HEK293 (cell line): Measurements from ENCODE around the gene HTRA1.
A peak's percentile ranks its signal among the peaks of the same experiment; 100 is the strongest.

Source experiments
- CTCF ChIA-PET: fragments of 350-600 bp; formaldehyde crosslinking; extraction: SDS; loops from one replicate; lab custom pipeline; 2021; ENCODE audit warnings: antibody characterized with exemption; lab: Yijun Ruan, JAX
- POLR2A ChIA-PET: fragments of 300-600 bp; formaldehyde crosslinking; extraction: SDS; loops from one replicate; lab custom pipeline; 2020; ENCODE audit warnings: antibody characterized with exemption, inconsistent platforms; lab: Yijun Ruan, JAX
- H3K27ac ChIP-seq: fragments of 200-500 bp; sonication (Bioruptor generic); 2 replicates; pipeline ENCODE4 v1.5.1; 2014; ENCODE audit warnings: low read depth, low read length, control low read depth, inconsistent platforms; ENCODE audit errors: extremely low read depth
- H3K36me3 ChIP-seq, 2 experiments: fragments of 200-500 bp in 1 of 2; sonication (Bioruptor generic) in 1 of 2; 1 replicate in 1 of 2; 2 replicates in 1 of 2; pipeline ENCODE4 v1.5.1; 2014 to 2017; ENCODE audit warnings: inconsistent platforms in 2 of 2, low read length in 2 of 2; ENCODE audit not compliant: control insufficient read depth in 2 of 2, insufficient read depth in 1 of 2
- H3K4me1 ChIP-seq: fragments of 200-500 bp; sonication (Bioruptor generic); 2 replicates; pipeline ENCODE4 v1.5.1; 2014; ENCODE audit warnings: mild to moderate bottlenecking, low read length, inconsistent platforms; ENCODE audit not compliant: control insufficient read depth, insufficient read depth
- H3K4me3 ChIP-seq: 2 replicates; pipeline ENCODE4 v1.5.1; 2011; ENCODE audit warnings: low read depth, mild to moderate bottlenecking, control low read depth, low read length, moderate library complexity
- H3K9me3 ChIP-seq: fragments of 200-500 bp; sonication (Bioruptor generic); 2 replicates; pipeline ENCODE4 v1.5.1; 2014; ENCODE audit warnings: low read depth, low read length, inconsistent platforms; ENCODE audit not compliant: control insufficient read depth, insufficient read depth
- EGR2 ChIP-seq: fragments of 450-650 bp; formaldehyde crosslinking; IDR thresholded peaks from 2 replicates; pipeline ENCODE4 v1.5.1; 2016; ENCODE audit warnings: low read depth, missing biosample characterization, missing genetic modification characterization
- HOXC10 ChIP-seq: sonication (generic); formaldehyde crosslinking; IDR thresholded peaks from 2 replicates; pipeline ENCODE4 v1.8.1; 2023; ENCODE audit warnings: mild to moderate bottlenecking, missing genetic modification reagents
- IKZF3 ChIP-seq: fragments of 450-650 bp; IDR thresholded peaks from 2 replicates; pipeline ENCODE4 v1.5.0; 2018; ENCODE audit warnings: missing biosample characterization, mild to moderate bottlenecking, missing genetic modification characterization, moderate library complexity
- KLF1 ChIP-seq: fragments of 450-650 bp; formaldehyde crosslinking; IDR thresholded peaks from 2 replicates; pipeline ENCODE4 v1.5.1; 2016; ENCODE audit warnings: missing biosample characterization, missing genetic modification characterization
- KLF16 ChIP-seq: fragments of 450-650 bp; formaldehyde crosslinking; IDR thresholded peaks from 2 replicates; pipeline ENCODE4 v1.5.1; 2017; ENCODE audit warnings: missing biosample characterization, missing genetic modification characterization
- OSR2 ChIP-seq: fragments of 450-650 bp; formaldehyde crosslinking; IDR thresholded peaks from 2 replicates; pipeline ENCODE4 v1.5.1; 2016; ENCODE audit warnings: missing biosample characterization, missing genetic modification characterization
- SCRT2 ChIP-seq: fragments of 450-650 bp; formaldehyde crosslinking; IDR thresholded peaks from 2 replicates; pipeline ENCODE4 v1.5.1; 2016; ENCODE audit warnings: missing biosample characterization, missing genetic modification characterization
- YY1 ChIP-seq: fragments of 450-650 bp; formaldehyde crosslinking; IDR thresholded peaks from 2 replicates; pipeline ENCODE4 v1.5.1; 2018; ENCODE audit warnings: missing biosample characterization, missing genetic modification characterization
- ZBTB20 ChIP-seq: fragments of 450-650 bp; formaldehyde crosslinking; IDR thresholded peaks from 2 replicates; pipeline ENCODE4 v1.5.1; 2016; ENCODE audit warnings: missing biosample characterization, missing genetic modification characterization
- ZBTB21 ChIP-seq: fragments of 450-650 bp; formaldehyde crosslinking; IDR thresholded peaks from 2 replicates; pipeline ENCODE4 v1.5.1; 2017; ENCODE audit warnings: missing biosample characterization, missing genetic modification characterization
- ZEB2 ChIP-seq: fragments of 450-650 bp; formaldehyde crosslinking; IDR thresholded peaks from 2 replicates; pipeline ENCODE4 v1.5.1; 2016; ENCODE audit warnings: missing biosample characterization, missing genetic modification characterization
- ZFHX2 ChIP-seq: fragments of 450-650 bp; formaldehyde crosslinking; conservative IDR thresholded peaks from 2 replicates; pipeline ENCODE4 v1.5.1; 2016; ENCODE audit warnings: missing biosample characterization, missing genetic modification characterization
- ZIC2 ChIP-seq: fragments of 450-650 bp; formaldehyde crosslinking; IDR thresholded peaks from 2 replicates; pipeline ENCODE4 v1.5.1; 2016; ENCODE audit warnings: missing biosample characterization, missing genetic modification characterization
- ZNF157 ChIP-seq: fragments of 450-650 bp; formaldehyde crosslinking; IDR thresholded peaks from 2 replicates; pipeline ENCODE4 v1.5.1; 2016; ENCODE audit warnings: missing biosample characterization, missing genetic modification characterization
- ZNF223 ChIP-seq: fragments of 450-650 bp; formaldehyde crosslinking; IDR thresholded peaks from 2 replicates; pipeline ENCODE4 v1.5.1; 2016; ENCODE audit warnings: missing biosample characterization, missing genetic modification characterization
- ZNF274 ChIP-seq, 2 experiments: fragments of 200-500 bp in 1 of 2; fragments of 450-650 bp in 1 of 2; sonication (Bioruptor generic) in 1 of 2; formaldehyde crosslinking in 1 of 2; IDR thresholded peaks; 2 replicates each; pipeline versions ENCODE4 v1.5.1 to v1.6.1; 2014 to 2016; ENCODE audit warnings: borderline replicate concordance in 1 of 2, inconsistent platforms in 1 of 2, low read length in 1 of 2, missing biosample characterization in 1 of 2, missing genetic modification characterization in 1 of 2
- ZNF335 ChIP-seq: fragments of 450-650 bp; formaldehyde crosslinking; conservative IDR thresholded peaks from 2 replicates; pipeline ENCODE4 v1.5.1; 2016; ENCODE audit warnings: missing biosample characterization, missing genetic modification characterization
- ZNF37A ChIP-seq: fragments of 450-650 bp; IDR thresholded peaks from 2 replicates; pipeline ENCODE4 v1.5.1; 2018; ENCODE audit warnings: missing biosample characterization, missing genetic modification characterization
- ZNF416 ChIP-seq: fragments of 450-650 bp; formaldehyde crosslinking; IDR thresholded peaks from 2 replicates; pipeline ENCODE4 v1.5.1; 2016; ENCODE audit warnings: missing biosample characterization, missing genetic modification characterization
- ZNF501 ChIP-seq: fragments of 450-650 bp; formaldehyde crosslinking; IDR thresholded peaks from 2 replicates; pipeline ENCODE4 v1.5.1; 2016; ENCODE audit warnings: missing biosample characterization, missing genetic modification characterization
- ZNF514 ChIP-seq: fragments of 450-650 bp; formaldehyde crosslinking; IDR thresholded peaks from 2 replicates; pipeline ENCODE4 v1.5.1; 2016; ENCODE audit warnings: missing biosample characterization, missing genetic modification characterization
- ZNF544 ChIP-seq: fragments of 450-650 bp; formaldehyde crosslinking; IDR thresholded peaks from 2 replicates; pipeline ENCODE4 v1.5.0; 2017; ENCODE audit warnings: missing biosample characterization, missing genetic modification characterization
- ZNF600 ChIP-seq: fragments of 450-650 bp; formaldehyde crosslinking; IDR thresholded peaks from 2 replicates; pipeline ENCODE4 v1.5.1; 2016; ENCODE audit warnings: missing biosample characterization, missing genetic modification characterization
- ZNF792 ChIP-seq: fragments of 450-650 bp; formaldehyde crosslinking; IDR thresholded peaks from 2 replicates; pipeline ENCODE4 v1.5.1; 2016; ENCODE audit warnings: missing biosample characterization, missing genetic modification characterization
- TF ChIP-seq, protein P1 (sequence below): fragments of 450-650 bp; formaldehyde crosslinking; IDR thresholded peaks from 2 replicates; pipeline ENCODE4 v1.5.1; 2016; ENCODE audit warnings: missing biosample characterization, missing genetic modification characterization
- TF ChIP-seq, protein P2 (sequence below): fragments of 450-650 bp; formaldehyde crosslinking; IDR thresholded peaks from 2 replicates; pipeline ENCODE4; 2016; ENCODE audit warnings: missing biosample characterization, missing genetic modification characterization
- TF ChIP-seq, protein P3 (sequence below): fragments of 450-650 bp; formaldehyde crosslinking; IDR thresholded peaks from 2 replicates; pipeline ENCODE4 v1.5.1; 2016; ENCODE audit warnings: missing biosample characterization, missing genetic modification characterization
- TF ChIP-seq, protein P4 (sequence below): fragments of 450-650 bp; formaldehyde crosslinking; IDR thresholded peaks from 2 replicates; pipeline ENCODE4 v1.5.1; 2017; ENCODE audit warnings: missing biosample characterization, missing genetic modification characterization
- TF ChIP-seq, protein P5 (sequence below): fragments of 450-650 bp; formaldehyde crosslinking; IDR thresholded peaks from 2 replicates; pipeline ENCODE4 v1.5.1; 2016; ENCODE audit warnings: missing biosample characterization, missing genetic modification characterization

Gene HTRA1

DNA sequence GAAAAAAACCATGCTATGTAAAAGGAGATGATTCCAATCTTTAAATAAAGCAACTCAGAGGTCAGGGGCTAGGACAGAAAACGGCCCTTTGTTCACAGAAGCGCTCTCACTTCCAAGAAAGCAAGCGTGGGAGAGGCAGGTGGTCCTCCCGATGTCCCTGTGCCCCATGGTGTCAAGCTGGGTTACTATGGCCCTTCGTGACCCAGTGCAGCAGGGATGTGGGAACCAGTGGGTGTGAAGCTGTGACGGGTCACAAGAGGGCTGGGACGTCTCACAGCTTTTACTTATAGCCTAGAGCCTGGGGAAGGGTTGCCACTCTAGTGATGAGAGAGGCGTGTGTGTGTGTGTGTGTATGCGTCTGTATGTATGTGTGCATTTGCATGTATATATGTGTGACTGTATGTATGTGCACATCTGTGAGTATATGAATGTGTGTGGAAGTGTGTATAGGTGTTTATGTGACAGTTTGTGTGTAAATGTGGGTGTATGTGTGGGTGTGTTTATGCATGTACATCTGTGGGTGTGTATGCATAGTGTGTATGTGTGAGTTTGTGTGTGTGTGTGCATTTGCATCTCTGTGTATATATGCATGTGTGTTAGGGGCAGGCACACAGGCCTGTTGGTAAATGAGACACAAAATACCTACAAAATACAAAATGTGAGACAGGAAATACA, 25.2 kb downstream of the HTRA1 start:
- Histone ChIP-seq H3K36me3 (no peaks in the 10 kb centered on the region), H3K4me1 (peaks cover 4% of the 10 kb centered on the region; the same call in 1 of the 2 replicates), H3K9me3 (no peaks in the 10 kb centered on the region), H3K4me3 (no peak overlapping the region), H3K27ac (no peak overlapping the region)
- ChIA-PET POLR2A (no interaction called here), CTCF (interaction anchor here (0.6 to 0.8 kb wide), 2 partner anchors 189 to 241 kb away, joined by 3 read pairs; no protein-coding TSS in a partner anchor)
- TF ChIP-seq ZIC2 (tag by site-specific recombination): peak; percentile 91
- no peak for TF ChIP-seq ZNF544 (tag by site-specific recombination)
- TF ChIP-seq ZFHX2: peak; percentile 99
- no peak for TF ChIP-seq ZNF37A (tag by site-specific recombination)
- TF ChIP-seq HOXC10: no peak
- no peak for TF ChIP-seq ZNF792 (tag by site-specific recombination)
- TF ChIP-seq ZNF274 (IDR thresholded peaks at IDR 0.05; ENCODE audit: low read length): no peak
- no peak for TF ChIP-seq ZNF274 (tag by site-specific recombination; IDR thresholded peaks at IDR 0.05; ENCODE audit: borderline replicate concordance)
- TF ChIP-seq ZNF157: no peak
- peak; percentile 99 for TF ChIP-seq EGR2 (tag by site-specific recombination)
- no peak for TF ChIP-seq ZNF416 (tag by site-specific recombination)

DNA sequence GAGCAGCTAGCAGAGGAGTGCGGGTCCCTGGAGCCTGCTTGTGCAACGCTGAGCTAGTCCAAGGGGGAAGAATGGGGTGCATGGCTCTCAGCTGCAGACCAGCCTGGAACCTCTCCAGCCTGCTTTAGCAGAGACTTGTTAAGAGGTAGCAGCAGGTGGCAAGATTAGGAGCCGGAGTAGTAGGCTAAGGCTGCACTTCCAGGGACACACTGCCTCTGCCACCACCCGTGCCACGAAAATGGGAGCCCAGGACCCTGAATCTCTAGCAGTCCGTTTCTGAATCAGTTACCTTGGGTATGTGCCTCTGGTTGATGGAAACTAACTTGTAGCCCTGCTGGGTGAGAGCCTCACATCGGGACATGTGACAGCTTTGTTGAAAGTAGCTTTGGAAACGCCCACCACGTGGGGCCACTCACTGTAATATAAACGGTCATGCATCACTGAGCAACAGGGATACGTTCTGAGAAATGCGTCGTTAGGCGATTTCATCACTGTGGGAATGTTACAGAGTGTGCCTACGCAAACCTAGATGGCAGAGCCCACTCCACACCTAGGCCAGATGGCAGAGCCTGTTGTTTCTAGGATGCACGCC, 25.9 kb downstream of the HTRA1 start:
- POLR2A ChIA-PET: no interaction called here
- CTCF ChIA-PET: interaction anchor here (0.6 to 1.3 kb wide), 3 partner anchors 18 to 240 kb away, joined by 3 to 6 read pairs (median 4); no protein-coding TSS in a partner anchor
- no peaks in the 10 kb centered on the region for H3K9me3 ChIP-seq
- no peaks in the 10 kb centered on the region for H3K36me3 ChIP-seq
- H3K4me1 ChIP-seq: peaks cover 4% of the 10 kb centered on the region; the same call in 1 of the 2 replicates
- no peak overlapping the region for H3K27ac ChIP-seq
- no peak overlapping the region for H3K4me3 ChIP-seq
- TF ChIP-seq IKZF3 (tag by site-specific recombination) (peak; percentile 86), ZEB2 (peak; percentile 65), ZNF501 (tag by site-specific recombination) (no peak), EGR2 (tag by site-specific recombination) (peak; percentile 93), OSR2 (peak; percentile 82), KLF1 (peak; percentile 92), ZNF223 (tag by site-specific recombination) (no peak), ZNF335 (tag by site-specific recombination) (0 out of 2 replicates have a peak, but pooled peaks have one; percentile 23), ZBTB20 (tag by site-specific recombination) (peak; percentile 95), YY1 (tag by site-specific recombination) (no peak), ZNF600 (tag by site-specific recombination) (peak; percentile 89), ZNF514 (tag by site-specific recombination) (no peak), SCRT2 (tag by site-specific recombination) (peak; percentile 94), KLF16 (0 out of 2 replicates have a peak, but pooled peaks have one; percentile 32), ZBTB21 (tag by site-specific recombination) (peak; percentile 78)
- TF ChIP-seq, protein P1, sequence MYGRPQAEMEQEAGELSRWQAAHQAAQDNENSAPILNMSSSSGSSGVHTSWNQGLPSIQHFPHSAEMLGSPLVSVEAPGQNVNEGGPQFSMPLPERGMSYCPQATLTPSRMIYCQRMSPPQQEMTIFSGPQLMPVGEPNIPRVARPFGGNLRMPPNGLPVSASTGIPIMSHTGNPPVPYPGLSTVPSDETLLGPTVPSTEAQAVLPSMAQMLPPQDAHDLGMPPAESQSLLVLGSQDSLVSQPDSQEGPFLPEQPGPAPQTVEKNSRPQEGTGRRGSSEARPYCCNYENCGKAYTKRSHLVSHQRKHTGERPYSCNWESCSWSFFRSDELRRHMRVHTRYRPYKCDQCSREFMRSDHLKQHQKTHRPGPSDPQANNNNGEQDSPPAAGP (tag by site-specific recombination): peak; percentile 42
- TF ChIP-seq, protein P2, sequence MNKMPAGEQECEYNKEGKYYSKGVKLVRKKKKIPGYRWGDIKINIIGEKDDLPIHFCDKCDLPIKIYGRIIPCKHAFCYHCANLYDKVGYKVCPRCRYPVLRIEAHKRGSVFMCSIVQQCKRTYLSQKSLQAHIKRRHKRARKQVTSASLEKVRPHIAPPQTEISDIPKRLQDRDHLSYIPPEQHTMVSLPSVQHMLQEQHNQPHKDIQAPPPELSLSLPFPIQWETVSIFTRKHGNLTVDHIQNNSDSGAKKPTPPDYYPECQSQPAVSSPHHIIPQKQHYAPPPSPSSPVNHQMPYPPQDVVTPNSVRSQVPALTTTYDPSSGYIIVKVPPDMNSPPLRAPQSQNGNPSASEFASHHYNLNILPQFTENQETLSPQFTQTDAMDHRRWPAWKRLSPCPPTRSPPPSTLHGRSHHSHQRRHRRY (tag by site-specific recombination): no peak
- TF ChIP-seq, protein P3, sequence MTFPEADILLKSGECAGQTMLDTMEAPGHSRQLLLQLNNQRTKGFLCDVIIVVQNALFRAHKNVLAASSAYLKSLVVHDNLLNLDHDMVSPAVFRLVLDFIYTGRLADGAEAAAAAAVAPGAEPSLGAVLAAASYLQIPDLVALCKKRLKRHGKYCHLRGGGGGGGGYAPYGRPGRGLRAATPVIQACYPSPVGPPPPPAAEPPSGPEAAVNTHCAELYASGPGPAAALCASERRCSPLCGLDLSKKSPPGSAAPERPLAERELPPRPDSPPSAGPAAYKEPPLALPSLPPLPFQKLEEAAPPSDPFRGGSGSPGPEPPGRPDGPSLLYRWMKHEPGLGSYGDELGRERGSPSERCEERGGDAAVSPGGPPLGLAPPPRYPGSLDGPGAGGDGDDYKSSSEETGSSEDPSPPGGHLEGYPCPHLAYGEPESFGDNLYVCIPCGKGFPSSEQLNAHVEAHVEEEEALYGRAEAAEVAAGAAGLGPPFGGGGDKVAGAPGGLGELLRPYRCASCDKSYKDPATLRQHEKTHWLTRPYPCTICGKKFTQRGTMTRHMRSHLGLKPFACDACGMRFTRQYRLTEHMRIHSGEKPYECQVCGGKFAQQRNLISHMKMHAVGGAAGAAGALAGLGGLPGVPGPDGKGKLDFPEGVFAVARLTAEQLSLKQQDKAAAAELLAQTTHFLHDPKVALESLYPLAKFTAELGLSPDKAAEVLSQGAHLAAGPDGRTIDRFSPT (tag by site-specific recombination): peak; percentile 60
- TF ChIP-seq, protein P4, sequence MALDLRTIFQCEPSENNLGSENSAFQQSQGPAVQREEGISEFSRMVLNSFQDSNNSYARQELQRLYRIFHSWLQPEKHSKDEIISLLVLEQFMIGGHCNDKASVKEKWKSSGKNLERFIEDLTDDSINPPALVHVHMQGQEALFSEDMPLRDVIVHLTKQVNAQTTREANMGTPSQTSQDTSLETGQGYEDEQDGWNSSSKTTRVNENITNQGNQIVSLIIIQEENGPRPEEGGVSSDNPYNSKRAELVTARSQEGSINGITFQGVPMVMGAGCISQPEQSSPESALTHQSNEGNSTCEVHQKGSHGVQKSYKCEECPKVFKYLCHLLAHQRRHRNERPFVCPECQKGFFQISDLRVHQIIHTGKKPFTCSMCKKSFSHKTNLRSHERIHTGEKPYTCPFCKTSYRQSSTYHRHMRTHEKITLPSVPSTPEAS (tag by site-specific recombination): peak; percentile 76
- TF ChIP-seq, protein P5, sequence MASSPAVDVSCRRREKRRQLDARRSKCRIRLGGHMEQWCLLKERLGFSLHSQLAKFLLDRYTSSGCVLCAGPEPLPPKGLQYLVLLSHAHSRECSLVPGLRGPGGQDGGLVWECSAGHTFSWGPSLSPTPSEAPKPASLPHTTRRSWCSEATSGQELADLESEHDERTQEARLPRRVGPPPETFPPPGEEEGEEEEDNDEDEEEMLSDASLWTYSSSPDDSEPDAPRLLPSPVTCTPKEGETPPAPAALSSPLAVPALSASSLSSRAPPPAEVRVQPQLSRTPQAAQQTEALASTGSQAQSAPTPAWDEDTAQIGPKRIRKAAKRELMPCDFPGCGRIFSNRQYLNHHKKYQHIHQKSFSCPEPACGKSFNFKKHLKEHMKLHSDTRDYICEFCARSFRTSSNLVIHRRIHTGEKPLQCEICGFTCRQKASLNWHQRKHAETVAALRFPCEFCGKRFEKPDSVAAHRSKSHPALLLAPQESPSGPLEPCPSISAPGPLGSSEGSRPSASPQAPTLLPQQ (tag by site-specific recombination): peak; percentile 96
